ENCODE measurements around the gene ATP23.

Gene ATP23

GRCh38 chr12:57943438-57944080 lies 2.2 kb downstream of the ATP23 start:
- peaks cover 14% of the 10 kb centered on the region for H3K27me3 ChIP-seq (ENCODE audit: insufficient read depth, low read length)
- H3K4me3 ChIP-seq (ENCODE audit: low read length): no peak overlapping the region
- no peak overlapping the region for H3K27ac ChIP-seq (ENCODE audit: low read depth, low read length)
- 97% methylated on average over 2 of the region's 2 CpGs for WGBS
- no peak overlapping the region for H3K9ac ChIP-seq (ENCODE audit: low read depth, low read length)
- no peaks in the 10 kb centered on the region for H3K9me3 ChIP-seq (ENCODE audit: insufficient read depth, low read depth, low read length)
- H3K4me1 ChIP-seq (ENCODE audit: insufficient read depth, low read length): peaks cover 8% of the 10 kb centered on the region
- H3K36me3 ChIP-seq (ENCODE audit: insufficient read depth, low read length): no peaks in the 10 kb centered on the region

GRCh38 chr12:57944313-57945023 lies 3.1 kb downstream of the ATP23 start:
- WGBS: 94% methylated on average over 4 of the region's 4 CpGs

GRCh38 chr12:57952766-57953165 lies 11.4 kb downstream of the ATP23 start:
- H3K27ac ChIP-seq (ENCODE audit: low read depth, low read length): no peak overlapping the region
- H3K27me3 ChIP-seq (ENCODE audit: insufficient read depth, low read length): no peaks in the 10 kb centered on the region
- H3K4me3 ChIP-seq (ENCODE audit: low read length): no peak overlapping the region
- 97% methylated on average over 2 of the region's 2 CpGs for WGBS
- H3K4me1 ChIP-seq (ENCODE audit: insufficient read depth, low read length): no peaks in the 10 kb centered on the region
- no peak overlapping the region for H3K9ac ChIP-seq (ENCODE audit: low read depth, low read length)
- H3K36me3 ChIP-seq (ENCODE audit: insufficient read depth, low read length): peaks cover 5% of the 10 kb centered on the region; the same call in 1 of the 2 replicates
- no peaks in the 10 kb centered on the region for H3K9me3 ChIP-seq (ENCODE audit: insufficient read depth, low read depth, low read length)

More at GRCh38 chr12:57944313-57945023, 3.1 kb downstream of the ATP23 start:
- H3K4me3 ChIP-seq (ENCODE audit: low read length): no peak overlapping the region
- no peaks in the 10 kb centered on the region for H3K9me3 ChIP-seq (ENCODE audit: insufficient read depth, low read depth, low read length)
- no peak overlapping the region for H3K9ac ChIP-seq (ENCODE audit: low read depth, low read length)
- H3K4me1 ChIP-seq (ENCODE audit: insufficient read depth, low read length): peaks cover 8% of the 10 kb centered on the region
- H3K27me3 ChIP-seq (ENCODE audit: insufficient read depth, low read length): peaks cover 5% of the 10 kb centered on the region; the same call in 1 of the 2 replicates
- no peak overlapping the region for H3K27ac ChIP-seq (ENCODE audit: low read depth, low read length)
- no peaks in the 10 kb centered on the region for H3K36me3 ChIP-seq (ENCODE audit: insufficient read depth, low read length)

GRCh38 chr12:57954768-57955167 lies 13.4 kb downstream of the ATP23 start:
- Histone ChIP-seq H3K27ac (ENCODE audit: low read depth, low read length) (no peak overlapping the region), H3K27me3 (ENCODE audit: insufficient read depth, low read length) (no peaks in the 10 kb centered on the region)
- WGBS: 100% methylated on average over 1 of the region's 1 CpG

GRCh38 chr12:57958061-57958657 lies 16.8 kb downstream of the ATP23 start:
- H3K4me3 ChIP-seq (ENCODE audit: low read length): no peak overlapping the region
- WGBS: 96% methylated on average over 6 of the region's 6 CpGs
- H3K9ac ChIP-seq (ENCODE audit: low read depth, low read length): no peak overlapping the region
- peaks cover 13% of the 10 kb centered on the region; the same call in 1 of the 2 replicates for H3K36me3 ChIP-seq (ENCODE audit: insufficient read depth, low read length)
- H3K9me3 ChIP-seq (ENCODE audit: insufficient read depth, low read depth, low read length): no peaks in the 10 kb centered on the region
- H3K4me1 ChIP-seq (ENCODE audit: insufficient read depth, low read length): no peaks in the 10 kb centered on the region
- no peak overlapping the region for H3K27ac ChIP-seq (ENCODE audit: low read depth, low read length)
- H3K27me3 ChIP-seq (ENCODE audit: insufficient read depth, low read length): no peaks in the 10 kb centered on the region

More at GRCh38 chr12:57954768-57955167, 13.4 kb downstream of the ATP23 start:
- no peak overlapping the region for H3K4me3 ChIP-seq (ENCODE audit: low read length)
- H3K9me3 ChIP-seq (ENCODE audit: insufficient read depth, low read depth, low read length): no peaks in the 10 kb centered on the region
- H3K4me1 ChIP-seq (ENCODE audit: insufficient read depth, low read length): no peaks in the 10 kb centered on the region
- H3K9ac ChIP-seq (ENCODE audit: low read depth, low read length): no peak overlapping the region
- H3K36me3 ChIP-seq (ENCODE audit: insufficient read depth, low read length): peaks cover 13% of the 10 kb centered on the region; the same call in 1 of the 2 replicates

- no peak overlapping the region for H3K9ac ChIP-seq (ENCODE audit: low read depth, low read length)
- H3K9me3 ChIP-seq (ENCODE audit: insufficient read depth, low read depth, low read length): peaks cover 4% of the 10 kb centered on the region
- no peaks in the 10 kb centered on the region for H3K4me1 ChIP-seq (ENCODE audit: insufficient read depth, low read length)
- no peak overlapping the region for H3K27ac ChIP-seq (ENCODE audit: low read depth, low read length)
- no peaks in the 10 kb centered on the region for H3K36me3 ChIP-seq (ENCODE audit: insufficient read depth, low read length)
- H3K27me3 ChIP-seq (ENCODE audit: insufficient read depth, low read length): no peaks in the 10 kb centered on the region
- no peak overlapping the region for H3K4me3 ChIP-seq (ENCODE audit: low read length)
- WGBS: 83% methylated on average over 1 of the region's 1 CpG
These were observed 23.1 kb downstream of the ATP23 start for GRCh38 chr12:57964421-57964820.

- H3K4me3 ChIP-seq (ENCODE audit: low read length): no peak overlapping the region
- H3K4me1 ChIP-seq (ENCODE audit: insufficient read depth, low read length): no peaks in the 10 kb centered on the region
- no peak overlapping the region for H3K27ac ChIP-seq (ENCODE audit: low read depth, low read length)
- no peak overlapping the region for H3K9ac ChIP-seq (ENCODE audit: low read depth, low read length)
- H3K36me3 ChIP-seq (ENCODE audit: insufficient read depth, low read length): no peaks in the 10 kb centered on the region
- 96% methylated on average over 8 of the region's 8 CpGs for WGBS
- peaks cover 4% of the 10 kb centered on the region for H3K9me3 ChIP-seq (ENCODE audit: insufficient read depth, low read depth, low read length)
- H3K27me3 ChIP-seq (ENCODE audit: insufficient read depth, low read length): no peaks in the 10 kb centered on the region
These were observed 24.4 kb downstream of the ATP23 start for GRCh38 chr12:57965766-57966165.

- no peaks in the 10 kb centered on the region for H3K4me1 ChIP-seq (ENCODE audit: insufficient read depth, low read length)
- H3K9ac ChIP-seq (ENCODE audit: low read depth, low read length): no peak overlapping the region
- H3K27ac ChIP-seq (ENCODE audit: low read depth, low read length): no peak overlapping the region
- H3K27me3 ChIP-seq (ENCODE audit: insufficient read depth, low read length): no peaks in the 10 kb centered on the region
- peaks cover 4% of the 10 kb centered on the region for H3K9me3 ChIP-seq (ENCODE audit: insufficient read depth, low read depth, low read length)
- H3K36me3 ChIP-seq (ENCODE audit: insufficient read depth, low read length): no peaks in the 10 kb centered on the region
- H3K4me3 ChIP-seq (ENCODE audit: low read length): no peak overlapping the region
These were observed 25.2 kb downstream of the ATP23 start for GRCh38 chr12:57966536-57966935.

- WGBS: 58% methylated on average over 6 of the region's 6 CpGs
- H3K4me1 ChIP-seq (ENCODE audit: insufficient read depth, low read length): no peaks in the 10 kb centered on the region
- no peaks in the 10 kb centered on the region for H3K27me3 ChIP-seq (ENCODE audit: insufficient read depth, low read length)
- H3K4me3 ChIP-seq (ENCODE audit: low read length): no peak overlapping the region
- H3K27ac ChIP-seq (ENCODE audit: low read depth, low read length): no peak overlapping the region
- no peaks in the 10 kb centered on the region for H3K9me3 ChIP-seq (ENCODE audit: insufficient read depth, low read depth, low read length)
- no peak overlapping the region for H3K9ac ChIP-seq (ENCODE audit: low read depth, low read length)
- no peaks in the 10 kb centered on the region for H3K36me3 ChIP-seq (ENCODE audit: insufficient read depth, low read length)
These were observed 41.9 kb downstream of the ATP23 start for GRCh38 chr12:57983146-57983857.

GRCh38 chr12:57983858-57984505 lies 42.6 kb downstream of the ATP23 start:
- no peak overlapping the region for H3K9ac ChIP-seq (ENCODE audit: low read depth, low read length)
- no peaks in the 10 kb centered on the region for H3K9me3 ChIP-seq (ENCODE audit: insufficient read depth, low read depth, low read length)
- 97% methylated on average over 6 of the region's 6 CpGs for WGBS
- no peaks in the 10 kb centered on the region for H3K36me3 ChIP-seq (ENCODE audit: insufficient read depth, low read length)
- H3K27me3 ChIP-seq (ENCODE audit: insufficient read depth, low read length): no peaks in the 10 kb centered on the region
- no peaks in the 10 kb centered on the region for H3K4me1 ChIP-seq (ENCODE audit: insufficient read depth, low read length)
- H3K27ac ChIP-seq (ENCODE audit: low read depth, low read length): no peak overlapping the region
- no peak overlapping the region for H3K4me3 ChIP-seq (ENCODE audit: low read length)

Data from HUES64 (cell line).